HepG2 (cell line): Measurements from ENCODE around the gene PLB1.

ENCODE experiments used
- CTCF ChIP-seq: sonication (generic); formaldehyde crosslinking; IDR thresholded peaks from 2 replicates; pipeline ENCODE4 v1.5.0; 2020; ENCODE audit warnings: mild to moderate bottlenecking, missing genetic modification reagents, moderate library complexity
- HDAC2 ChIP-seq: sonication (generic); formaldehyde crosslinking; IDR thresholded peaks from 2 replicates; pipeline ENCODE4 v1.4.0; 2020; ENCODE audit warnings: missing genetic modification reagents
- HOXA3 ChIP-seq: sonication (generic); formaldehyde crosslinking; IDR thresholded peaks from 2 replicates; pipeline ENCODE4 v1.5.0; 2020; ENCODE audit warnings: missing genetic modification reagents
- NFE2 ChIP-seq: sonication (generic); formaldehyde crosslinking; IDR thresholded peaks from 2 replicates; pipeline ENCODE4 v1.4.0; 2020; ENCODE audit warnings: missing genetic modification reagents
- NFYB ChIP-seq: sonication (generic); formaldehyde crosslinking; IDR thresholded peaks from 2 replicates; pipeline ENCODE4 v1.4.0; 2020; ENCODE audit warnings: missing genetic modification reagents
- PRDM15 ChIP-seq: sonication (generic); formaldehyde crosslinking; IDR thresholded peaks from 2 replicates; pipeline ENCODE4 v1.4.0; 2020; ENCODE audit warnings: missing genetic modification reagents
- TBP ChIP-seq: sonication (generic); formaldehyde crosslinking; IDR thresholded peaks from 2 replicates; pipeline ENCODE4 v1.5.0; 2020; ENCODE audit warnings: missing genetic modification reagents
- U2AF2 ChIP-seq: fragments of 200-400 bp; formaldehyde crosslinking; IDR thresholded peaks from 2 replicates; pipeline ENCODE4 v1.6.1; 2017; ENCODE audit warnings: low read depth, mild to moderate bottlenecking, low read length
- ZKSCAN1 ChIP-seq: fragments of 150-350 bp; IDR thresholded peaks from 2 replicates; pipeline ENCODE4 v1.6.1; 2014; ENCODE audit warnings: low read length
- ZNF207 ChIP-seq: fragments of 450-650 bp; IDR thresholded peaks from 2 replicates; pipeline ENCODE4 v1.6.1; 2016; ENCODE audit warnings: antibody characterized with exemption, borderline replicate concordance

- TF ChIP-seq HDAC2 (no peak), ZKSCAN1 (no peak), CTCF (CRISPR knock-in tag) (no peak), PRDM15 (CRISPR knock-in tag) (no peak), HOXA3 (CRISPR knock-in tag) (no peak), TBP (no peak), U2AF2 (no peak), NFYB (CRISPR knock-in tag) (no peak), ZNF207 (no peak), NFE2 (CRISPR knock-in tag) (no peak)
Measured at GRCh38 chr2:28505361-28505760, 9.5 kb downstream of the PLB1 start.
